ENCODE data around the gene FANCG.

FANCG gene

DNA sequence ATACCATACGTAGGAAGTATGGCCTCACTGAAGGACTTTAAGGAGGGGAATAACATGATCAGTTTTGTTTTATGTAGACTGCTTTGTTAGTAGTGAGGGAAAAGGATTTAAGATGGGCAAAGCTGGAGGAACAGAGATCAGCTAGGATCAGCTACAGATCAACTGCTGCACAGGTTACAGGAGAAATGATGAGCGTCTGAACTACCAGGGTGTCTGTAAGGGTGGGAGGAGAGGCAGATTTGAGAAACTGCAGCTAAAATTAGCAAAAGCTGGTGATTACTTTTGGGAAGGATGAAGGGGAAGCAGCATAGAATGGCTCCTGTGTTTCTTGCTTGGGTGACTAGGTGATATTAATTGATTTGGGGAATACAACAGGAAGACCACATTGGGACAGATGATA, 46.6 kb downstream of the FANCG start:
- Histone ChIP-seq H3K27ac (no peak overlapping the region), H3K4me3 (no peak overlapping the region)

DNA sequence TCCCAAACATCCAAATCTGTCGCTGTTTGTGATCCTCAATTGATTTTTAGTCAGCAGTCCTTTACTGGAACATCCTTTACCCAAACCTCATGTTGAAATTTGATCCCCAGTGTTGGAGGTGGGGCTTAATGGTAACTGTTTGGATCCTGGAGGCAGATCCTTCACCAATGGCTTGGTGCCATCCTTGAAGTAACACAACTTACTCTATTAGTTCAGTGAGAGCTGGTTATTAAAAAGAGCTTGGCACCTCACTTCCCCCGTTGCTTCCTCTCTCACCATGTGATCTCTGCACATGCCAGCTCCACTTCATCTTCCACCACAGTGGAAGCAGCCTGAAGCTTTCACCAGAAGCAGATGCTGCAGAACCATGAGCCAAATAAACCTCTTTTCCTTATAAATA, 49.9 kb downstream of the FANCG start:
- H3K27ac ChIP-seq: peak overlapping the region in 1 of 21 experiments; percentile 29
- no peak overlapping the region for H3K4me3 ChIP-seq

- Histone ChIP-seq H3K27ac (peak overlapping the region in 1 of 21 experiments; percentile 29), H3K4me3 (no peak overlapping the region)
These were observed 50.5 kb downstream of the FANCG start for GRCh38 chr9:35029241-35029640.

DNA sequence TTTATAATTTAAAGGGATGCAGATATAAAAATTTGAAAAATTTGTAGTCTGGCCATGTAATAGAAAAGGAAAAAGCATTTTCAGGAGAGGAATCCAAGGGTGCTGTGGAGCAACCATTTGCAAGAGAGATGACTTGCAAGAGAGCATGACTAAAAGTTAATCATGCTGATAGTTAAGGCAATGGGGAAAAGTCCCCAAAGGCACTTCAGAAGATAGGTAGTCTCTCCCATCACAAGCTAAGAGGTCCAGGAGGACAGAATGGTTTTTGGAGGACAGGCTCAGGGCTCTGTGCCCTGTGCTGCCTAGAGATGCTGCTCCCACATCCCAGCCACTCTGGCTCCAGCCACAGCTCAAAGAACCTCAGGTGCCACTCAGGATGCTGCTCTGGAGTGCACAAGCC, 51.4 kb downstream of the FANCG start:
- no peak overlapping the region for H3K27ac ChIP-seq
- no peak overlapping the region for H3K4me3 ChIP-seq

- no peak overlapping the region for H3K4me3 ChIP-seq
These were observed 51.9 kb downstream of the FANCG start for GRCh38 chr9:35027860-35028259.

GRCh38 chr9:35027374-35027773, 52.4 kb downstream of the FANCG start:
- H3K4me3 ChIP-seq: no peak overlapping the region
- no peak overlapping the region for H3K27ac ChIP-seq

More at GRCh38 chr9:35027860-35028259, 51.9 kb downstream of the FANCG start:
- H3K27ac ChIP-seq: no peak overlapping the region

DNA sequence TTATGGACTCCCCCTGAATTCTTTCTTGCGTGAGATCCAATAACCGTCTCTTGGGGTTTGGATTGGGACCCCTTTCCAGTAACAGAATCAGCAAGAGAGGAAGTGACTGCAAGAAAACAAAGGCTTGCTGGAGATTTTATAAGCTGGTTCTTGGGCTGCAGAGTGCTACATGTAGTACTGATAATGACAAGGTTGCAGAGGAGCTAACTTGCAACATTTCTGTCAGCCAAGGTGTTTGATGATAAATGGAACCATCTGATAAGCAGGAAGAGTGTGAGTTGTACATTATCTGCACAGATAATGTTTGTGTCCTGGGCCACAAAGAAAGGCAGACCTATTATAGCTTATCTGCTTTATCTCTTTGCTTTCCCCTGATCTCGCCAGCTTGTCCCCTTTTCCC, 53.1 kb downstream of the FANCG start:
- H3K27ac ChIP-seq: peak overlapping the region in 1 of 21 experiments; percentile 34

More for the DNA sequence above, 53.1 kb downstream of the FANCG start:
- no peak overlapping the region for H3K4me3 ChIP-seq
